GM23338 (cell line): ENCODE results near the gene LRMDA. TPM values are rescaled to one million over a fixed set of nuclear protein-coding genes. Genes with fewer than 3 reads are reported as not detected.

ENCODE experiments used
- ATAC-seq: fragments of 200-7000 bp; cut with Tn5 transposase; 3 replicates; pipeline ENCODE4 v1.9.1; 2020
- DNase-seq: peaks from one replicate; pipeline ENCODE4 v3.0.0-alpha.2; 2015; ENCODE audit warnings: low spot score
- H2AFZ ChIP-seq: fragments of 200-600 bp; sonication (generic); 2 replicates; pipeline ENCODE4 v1.8.0; 2016; ENCODE audit warnings: antibody characterized with exemption, mild to moderate bottlenecking, moderate library complexity
- H3F3A ChIP-seq: fragments of 200-600 bp; sonication (generic); replicated peaks from 2 replicates; pipeline ENCODE4 v1.8.0; 2017; ENCODE audit warnings: antibody characterized with exemption, mixed run types, low read depth
- H3K27ac ChIP-seq: fragments of 200-600 bp; sonication (generic); 2 replicates; pipeline ENCODE4 v1.6.1; 2016; ENCODE audit warnings: low read depth
- H3K27me3 ChIP-seq: fragments of 200-600 bp; sonication (generic); 2 replicates; pipeline ENCODE4 v1.8.0; 2016; ENCODE audit warnings: mild to moderate bottlenecking, mixed run types, moderate library complexity; ENCODE audit not compliant: insufficient read depth
- H3K36me3 ChIP-seq: fragments of 200-600 bp; sonication (generic); 2 replicates; pipeline ENCODE4 v1.8.0; 2016; ENCODE audit warnings: mild to moderate bottlenecking; ENCODE audit not compliant: insufficient read depth
- H3K4me1 ChIP-seq: fragments of 200-600 bp; sonication (generic); 2 replicates; pipeline ENCODE4 v1.8.0; 2016; ENCODE audit warnings: mild to moderate bottlenecking, moderate library complexity; ENCODE audit not compliant: insufficient read depth
- H3K4me2 ChIP-seq: fragments of 200-600 bp; sonication (generic); 2 replicates; pipeline ENCODE4 v1.7.1; 2017; ENCODE audit warnings: mixed run types
- H3K4me3 ChIP-seq: fragments of 200-600 bp; sonication (generic); 2 replicates; pipeline ENCODE4 v1.6.1; 2016; ENCODE audit warnings: mixed run types
- H3K79me2 ChIP-seq: fragments of 200-600 bp; sonication (generic); replicated peaks from 2 replicates; pipeline ENCODE4 v1.8.0; 2017; ENCODE audit warnings: mild to moderate bottlenecking; ENCODE audit not compliant: insufficient read depth
- H3K9me2 ChIP-seq: fragments of 200-600 bp; sonication (generic); 2 replicates; pipeline ENCODE4 v1.8.0; 2017; ENCODE audit not compliant: insufficient read depth
- H4K20me1 ChIP-seq: fragments of 200-600 bp; sonication (generic); replicated peaks from 2 replicates; pipeline ENCODE4 v1.8.0; 2017; ENCODE audit warnings: mild to moderate bottlenecking; ENCODE audit not compliant: insufficient read depth
- H3K27ac Mint-ChIP-seq: 2 replicates; pipeline ENCODE4 v1.8.0; 2020; ENCODE audit warnings: inconsistent platforms, mild to moderate bottlenecking, moderate library complexity, mixed read lengths
- H3K27me3 Mint-ChIP-seq: 3 replicates; pipeline ENCODE4 v1.8.0; 2022; ENCODE audit warnings: low read depth, mild to moderate bottlenecking, moderate library complexity, mixed read lengths, inconsistent platforms; ENCODE audit not compliant: insufficient read depth, poor library complexity
- H3K36me3 Mint-ChIP-seq: 3 replicates; pipeline ENCODE4 v1.8.0; 2021; ENCODE audit warnings: low read depth, mild to moderate bottlenecking, inconsistent platforms, moderate library complexity, mixed read lengths
- H3K4me1 Mint-ChIP-seq: 3 replicates; pipeline ENCODE4 v1.8.0; 2020; ENCODE audit warnings: mild to moderate bottlenecking, inconsistent platforms, mixed read lengths
- H3K4me3 Mint-ChIP-seq: 3 replicates; pipeline ENCODE4 v1.8.0; 2021; ENCODE audit warnings: moderate library complexity, mild to moderate bottlenecking, inconsistent platforms, mixed read lengths
- H3K9me3 Mint-ChIP-seq: 3 replicates; pipeline ENCODE4 v1.8.0; 2020; ENCODE audit warnings: moderate library complexity, mild to moderate bottlenecking, inconsistent platforms, mixed read lengths
- CREB1 ChIP-seq: fragments of 250-450 bp; sonication (Bioruptor Pico); IDR thresholded peaks from 2 replicates; pipeline ENCODE4 v1.5.0; 2020; ENCODE audit warnings: low read depth, mild to moderate bottlenecking, moderate library complexity
- CTCF ChIP-seq, 2 experiments: fragments of 200-600 bp in 1 of 2; sonication (generic) in 1 of 2; conservative IDR thresholded peaks; 2 replicates each; pipeline versions ENCODE4 v1.5.1 to v1.6.1; 2016 to 2017; ENCODE audit warnings: antibody characterized with exemption in 2 of 2, low read depth in 2 of 2, mild to moderate bottlenecking in 2 of 2, moderate library complexity in 1 of 2
- ETS1 ChIP-seq: IDR thresholded peaks from 2 replicates; pipeline ENCODE4 v1.6.1; 2016; ENCODE audit warnings: antibody characterized with exemption
- EZH2 ChIP-seq: fragments of 200-600 bp; sonication (generic); IDR thresholded peaks from one replicate; pipeline ENCODE4 v1.8.0; 2017; ENCODE audit warnings: antibody characterized with exemption, mild to moderate bottlenecking, low read depth; ENCODE audit not compliant: unreplicated experiment
- EZH2phosphoT487 ChIP-seq: fragments of 200-600 bp; sonication (generic); IDR thresholded peaks from one replicate; pipeline ENCODE4 v1.8.1; 2018; ENCODE audit warnings: antibody characterized with exemption; ENCODE audit not compliant: unreplicated experiment
- JUNB ChIP-seq: IDR thresholded peaks from one replicate; pipeline ENCODE4 v1.6.1; 2016; ENCODE audit warnings: antibody characterized with exemption; ENCODE audit not compliant: unreplicated experiment
- NANOG ChIP-seq: IDR thresholded peaks from 2 replicates; pipeline ENCODE4 v1.6.1; 2016; ENCODE audit warnings: antibody characterized with exemption, borderline replicate concordance
- POLR2AphosphoS5 ChIP-seq: IDR thresholded peaks from 2 replicates; pipeline ENCODE4 v1.6.1; 2016; ENCODE audit warnings: antibody characterized with exemption, low read depth
- STAT1 ChIP-seq: IDR thresholded peaks from one replicate; pipeline ENCODE4 v1.6.1; 2016; ENCODE audit warnings: antibody characterized with exemption; ENCODE audit not compliant: unreplicated experiment
- ZNF114 ChIP-seq: fragments of 250-450 bp; sonication (Bioruptor Pico); IDR thresholded peaks from 2 replicates; pipeline ENCODE4 v1.5.0; 2020; ENCODE audit warnings: mild to moderate bottlenecking, moderate library complexity
- ZNF331 ChIP-seq: fragments of 250-450 bp; sonication (Bioruptor Pico); IDR thresholded peaks from 2 replicates; pipeline ENCODE4 v1.5.0; 2020; ENCODE audit warnings: low read depth, mild to moderate bottlenecking, moderate library complexity
- polyA plus RNA-seq: library from polyadenylated mRNA; unstranded; fragments of >200 nt; fragmentation: Nextera tagmentation; extraction: Ambion mirVana; gene quantifications from 2 replicates; pipeline ENCODE4 v1.2.1, GENCODE V29; 2016
- total RNA-seq: library from RNA; depleted of rRNA; stranded (reverse); fragments of >200 nt; shearing (Covaris generic); gene quantifications from 2 replicates; pipeline ENCODE4 v1.2.3, GENCODE V29; 2014
- TF ChIP-seq, protein P1 (sequence below): IDR thresholded peaks from one replicate; pipeline ENCODE4 v1.6.1; 2018; ENCODE audit warnings: antibody characterized with exemption; ENCODE audit not compliant: unreplicated experiment

LRMDA gene
- total and polyA plus RNA-seq, 2 experiments from 2014 or later = 0.90 to 1.8 TPM

- Mint-ChIP-seq H3K4me3 (no peak overlapping the region), H3K27me3 (peaks cover 6% of the 10 kb centered on the region), H3K27ac (no peak overlapping the region), H3K36me3 (no peaks in the 10 kb centered on the region), H3K4me1 (peaks cover 10% of the 10 kb centered on the region), H3K9me3 (no peaks in the 10 kb centered on the region)
- H4K20me1 ChIP-seq = no peaks in the 10 kb centered on the region
- ATAC-seq (no peak), DNase-seq (no peak)
- peaks cover 4% of the 10 kb centered on the region; the same call in 1 of the 2 replicates for H3K9me2 ChIP-seq
- H3K27ac ChIP-seq = no peak overlapping the region
- H3K79me2 ChIP-seq = no peaks in the 10 kb centered on the region
- no peak overlapping the region for H2AFZ ChIP-seq
- H3F3A ChIP-seq = no peaks in the 10 kb centered on the region
- H3K4me3 ChIP-seq = no peak overlapping the region
- H3K4me1 ChIP-seq = no peaks in the 10 kb centered on the region
- H3K36me3 ChIP-seq = no peaks in the 10 kb centered on the region
- H3K27me3 ChIP-seq = no peaks in the 10 kb centered on the region
- no peak overlapping the region for H3K4me2 ChIP-seq
- TF ChIP-seq, protein P1, sequence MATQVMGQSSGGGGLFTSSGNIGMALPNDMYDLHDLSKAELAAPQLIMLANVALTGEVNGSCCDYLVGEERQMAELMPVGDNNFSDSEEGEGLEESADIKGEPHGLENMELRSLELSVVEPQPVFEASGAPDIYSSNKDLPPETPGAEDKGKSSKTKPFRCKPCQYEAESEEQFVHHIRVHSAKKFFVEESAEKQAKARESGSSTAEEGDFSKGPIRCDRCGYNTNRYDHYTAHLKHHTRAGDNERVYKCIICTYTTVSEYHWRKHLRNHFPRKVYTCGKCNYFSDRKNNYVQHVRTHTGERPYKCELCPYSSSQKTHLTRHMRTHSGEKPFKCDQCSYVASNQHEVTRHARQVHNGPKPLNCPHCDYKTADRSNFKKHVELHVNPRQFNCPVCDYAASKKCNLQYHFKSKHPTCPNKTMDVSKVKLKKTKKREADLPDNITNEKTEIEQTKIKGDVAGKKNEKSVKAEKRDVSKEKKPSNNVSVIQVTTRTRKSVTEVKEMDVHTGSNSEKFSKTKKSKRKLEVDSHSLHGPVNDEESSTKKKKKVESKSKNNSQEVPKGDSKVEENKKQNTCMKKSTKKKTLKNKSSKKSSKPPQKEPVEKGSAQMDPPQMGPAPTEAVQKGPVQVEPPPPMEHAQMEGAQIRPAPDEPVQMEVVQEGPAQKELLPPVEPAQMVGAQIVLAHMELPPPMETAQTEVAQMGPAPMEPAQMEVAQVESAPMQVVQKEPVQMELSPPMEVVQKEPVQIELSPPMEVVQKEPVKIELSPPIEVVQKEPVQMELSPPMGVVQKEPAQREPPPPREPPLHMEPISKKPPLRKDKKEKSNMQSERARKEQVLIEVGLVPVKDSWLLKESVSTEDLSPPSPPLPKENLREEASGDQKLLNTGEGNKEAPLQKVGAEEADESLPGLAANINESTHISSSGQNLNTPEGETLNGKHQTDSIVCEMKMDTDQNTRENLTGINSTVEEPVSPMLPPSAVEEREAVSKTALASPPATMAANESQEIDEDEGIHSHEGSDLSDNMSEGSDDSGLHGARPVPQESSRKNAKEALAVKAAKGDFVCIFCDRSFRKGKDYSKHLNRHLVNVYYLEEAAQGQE = no peak
- TF ChIP-seq ZNF331 (CRISPR knock-in tag) (no peak), EZH2phosphoT487 (no peak), POLR2AphosphoS5 (no peak), ZNF114 (no peak), NANOG (no peak), STAT1 (no peak), ETS1 (no peak), EZH2 (no peak), CREB1 (CRISPR knock-in tag) (no peak)
Measured at GRCh38 chr10:75938380-75939122, 507.1 kb downstream of the LRMDA start.

GRCh38 chr10:75939541-75939940, 508.1 kb downstream of the LRMDA start:
- Histone ChIP-seq H3K4me3 (no peak overlapping the region), H3K4me1 (no peaks in the 10 kb centered on the region), H2AFZ (no peak overlapping the region), H4K20me1 (no peaks in the 10 kb centered on the region), H3K27ac (no peak overlapping the region), H3K4me2 (no peak overlapping the region), H3F3A (no peaks in the 10 kb centered on the region), H3K9me2 (peaks cover 4% of the 10 kb centered on the region; the same call in 1 of the 2 replicates), H3K79me2 (no peaks in the 10 kb centered on the region), H3K36me3 (no peaks in the 10 kb centered on the region), H3K27me3 (no peaks in the 10 kb centered on the region)
- ATAC-seq (no peak), DNase-seq (no peak)
- Mint-ChIP-seq H3K4me1 (peaks cover 10% of the 10 kb centered on the region), H3K27me3 (peaks cover 3% of the 10 kb centered on the region), H3K4me3 (no peak overlapping the region), H3K9me3 (peaks cover 3% of the 10 kb centered on the region; the same call in 1 of the 3 replicates), H3K27ac (no peak overlapping the region), H3K36me3 (no peaks in the 10 kb centered on the region)
- no peak for TF ChIP-seq JUNB
- TF ChIP-seq STAT1 = no peak
- TF ChIP-seq, protein P1 = no peak
- TF ChIP-seq CREB1 (CRISPR knock-in tag) = no peak
- no peak for TF ChIP-seq ZNF114
- TF ChIP-seq EZH2phosphoT487 = no peak
- no peak for TF ChIP-seq POLR2AphosphoS5
- no peak for TF ChIP-seq NANOG
- TF ChIP-seq CTCF (conservative IDR thresholded peaks at IDR 0.05; ENCODE audit: low read depth in 2 of 2) = no peak
- no peak for TF ChIP-seq ETS1
